Prostate gland (tissue), 2 donors: ENCODE data around the gene SH3RF2. TPM values are rescaled to one million over a fixed set of nuclear protein-coding genes. Genes with fewer than 3 reads are reported as not detected.

Experiments
- DNase-seq: peaks from one replicate; pipeline ENCODE4 v3.0.0-alpha.2; 2019; ENCODE audit warnings: low spot score
- H3K27ac ChIP-seq, 2 donors: fragments of 200-600 bp; sonication (generic); 2 replicates each; pipeline ENCODE4 v1.5.1; 2017 to 2019
- H3K27me3 ChIP-seq: fragments of 200-600 bp; sonication (generic); replicated peaks from 2 replicates; pipeline ENCODE4 v1.5.1; 2019; ENCODE audit not compliant: insufficient read depth
- H3K36me3 ChIP-seq, 2 donors: fragments of 200-600 bp; sonication (generic); 1 replicate in 1 of 2; 2 replicates in 1 of 2; pipeline versions ENCODE4 v1.5.1 to v1.8.1; 2017 to 2019
- H3K4me1 ChIP-seq: fragments of 200-600 bp; sonication (generic); replicated peaks from 2 replicates; pipeline ENCODE4 v1.5.1; 2019
- H3K4me3 ChIP-seq, 2 donors: fragments of 200-600 bp; sonication (generic); 2 replicates each; pipeline ENCODE4 v1.5.1; 2017 to 2019
- H3K9me3 ChIP-seq: fragments of 200-600 bp; sonication (generic); 2 replicates; pipeline ENCODE4 v1.5.1; 2017
- CTCF ChIP-seq, 4 experiments: fragments of 200-600 bp in 2 of 4; fragments of 450-650 bp in 2 of 4; sonication (generic) in 2 of 4; IDR thresholded peaks; 1 replicate in 3 of 4; 2 replicates in 1 of 4; pipeline ENCODE4 v1.5.1; 2016 to 2019; ENCODE audit warnings: antibody characterized with exemption in 4 of 4, mild to moderate bottlenecking in 2 of 4, moderate library complexity in 2 of 4
- POLR2A ChIP-seq: fragments of 450-650 bp; IDR thresholded peaks from one replicate; pipeline ENCODE4 v1.6.1; 2016; ENCODE audit warnings: antibody characterized with exemption, mild to moderate bottlenecking
- POLR2AphosphoS5 ChIP-seq: sonication (generic); formaldehyde crosslinking; IDR thresholded peaks from one replicate; pipeline ENCODE4 v1.6.1; 2017; ENCODE audit warnings: antibody characterized with exemption
- WGBS: methylation state at CpG from one replicate; pipeline ENCODE4 v1.1.5; 2018; 5-methylcytosine and 5-hydroxymethylcytosine counted together
- intact Hi-C: fragments of 100-400 bp; cut with DNase I; formaldehyde crosslinking; loops from one replicate; pipeline ENCODE4 v1.14.2; 2022
- total RNA-seq, 2 donors: library from RNA; depleted of rRNA; stranded (reverse); fragments of >200 nt; gene quantifications; one replicate each; pipeline ENCODE4 v1.1.0, GENCODE V29; 2016

The SH3RF2 gene
- total RNA-seq, 2 donors from 2014 or later: 18.2 to 43.9 TPM

DNA sequence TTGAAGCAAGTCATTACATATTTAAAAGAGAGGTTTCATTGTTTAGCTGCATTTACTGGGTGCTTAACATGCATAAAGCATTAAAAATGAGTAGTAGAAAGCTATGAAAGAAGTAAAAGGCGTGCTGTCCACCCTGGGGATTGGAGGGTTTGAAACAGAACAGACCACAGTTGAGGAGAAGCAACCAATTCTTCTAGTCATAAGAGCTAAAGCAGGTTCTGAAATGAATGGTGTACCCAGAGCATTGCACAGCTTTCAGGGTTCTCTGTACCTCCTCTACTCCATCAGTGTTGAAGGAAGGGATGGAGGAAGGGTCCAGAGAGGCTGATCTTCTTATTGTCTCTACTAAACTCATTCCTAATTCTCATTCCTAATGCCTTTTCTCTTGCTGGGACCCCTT, 68.9 kb downstream of the SH3RF2 start:
- H3K36me3 ChIP-seq: no peaks in the 10 kb centered on the region
- intact Hi-C loops: no loop called here
- WGBS: 97% methylated on average over 1 of the region's 1 CpG
- no peak for TF ChIP-seq POLR2AphosphoS5
- no peak for TF ChIP-seq POLR2A
- no peak for TF ChIP-seq CTCF (IDR thresholded peaks at IDR 0.05)
- H3K27me3 ChIP-seq: no peaks in the 10 kb centered on the region
- DNase-seq: no peak
- H3K4me3 ChIP-seq: no peak overlapping the region
- H3K9me3 ChIP-seq: no peaks in the 10 kb centered on the region
- no peaks in the 10 kb centered on the region for H3K4me1 ChIP-seq
- no peak overlapping the region for H3K27ac ChIP-seq

GRCh38 chr5:146005723-146006122, 69.3 kb downstream of the SH3RF2 start:
- H3K36me3 ChIP-seq: no peaks in the 10 kb centered on the region
- intact Hi-C loops: no loop called here

DNA sequence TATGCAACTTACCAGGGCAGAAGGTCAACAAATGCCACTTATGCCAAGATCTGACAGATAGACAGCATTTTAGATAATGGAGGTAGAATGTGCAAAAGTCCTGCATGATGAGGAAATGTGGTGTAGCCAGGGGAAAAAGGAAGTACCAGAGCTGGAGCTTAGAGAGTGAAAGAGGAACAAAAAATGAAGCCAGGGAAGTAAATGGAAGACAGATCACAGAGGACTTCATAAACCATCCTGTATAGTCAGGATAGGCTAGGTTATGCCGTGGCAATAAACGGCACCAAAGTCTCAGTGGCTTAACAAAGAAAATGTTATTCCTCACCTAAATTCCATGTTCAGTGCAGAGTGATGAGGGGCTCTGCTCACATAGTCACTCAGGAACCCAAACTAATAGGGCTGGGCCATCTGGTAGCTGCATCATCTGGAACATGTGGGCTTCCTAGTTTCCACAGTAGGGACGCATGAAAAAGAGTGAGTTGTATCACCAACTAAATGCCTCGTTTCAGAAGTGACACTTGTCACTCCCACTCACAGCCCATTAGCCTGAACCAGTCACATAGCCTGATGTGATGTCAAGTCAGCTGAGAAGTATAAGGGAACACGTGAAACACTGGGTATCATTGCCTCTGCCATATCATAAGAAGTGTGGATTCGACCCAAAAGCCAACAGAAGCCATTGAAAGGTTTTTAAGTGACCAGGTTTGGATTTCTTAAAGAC, 70.3 kb downstream of the SH3RF2 start:
- no peaks in the 10 kb centered on the region for H3K9me3 ChIP-seq
- DNase-seq: no peak
- H3K4me1 ChIP-seq: no peaks in the 10 kb centered on the region
- no peak for TF ChIP-seq POLR2AphosphoS5
- no peak for TF ChIP-seq POLR2A
- no peak for TF ChIP-seq CTCF (IDR thresholded peaks at IDR 0.05)
- no peak overlapping the region for H3K27ac ChIP-seq
- H3K4me3 ChIP-seq: no peak overlapping the region
- WGBS: 88% methylated on average over 6 of the region's 6 CpGs
- intact Hi-C loops: no loop called here
- no peaks in the 10 kb centered on the region for H3K36me3 ChIP-seq
- H3K27me3 ChIP-seq: no peaks in the 10 kb centered on the region

More at GRCh38 chr5:146005723-146006122, 69.3 kb downstream of the SH3RF2 start:
- H3K9me3 ChIP-seq: no peaks in the 10 kb centered on the region
- TF ChIP-seq POLR2A (no peak), CTCF (IDR thresholded peaks at IDR 0.05) (no peak), POLR2AphosphoS5 (no peak)
- no peak overlapping the region for H3K27ac ChIP-seq
- no peak overlapping the region for H3K4me3 ChIP-seq
- no peaks in the 10 kb centered on the region for H3K27me3 ChIP-seq
- no peak for DNase-seq
- H3K4me1 ChIP-seq: no peaks in the 10 kb centered on the region

- Histone ChIP-seq H3K4me3 (no peak overlapping the region), H3K27ac (no peak overlapping the region), H3K36me3 (no peaks in the 10 kb centered on the region), H3K9me3 (no peaks in the 10 kb centered on the region), H3K4me1 (no peaks in the 10 kb centered on the region), H3K27me3 (no peaks in the 10 kb centered on the region)
- intact Hi-C loops: no loop called here
- DNase-seq: no peak
- TF ChIP-seq POLR2AphosphoS5: no peak
- TF ChIP-seq POLR2A: no peak
- TF ChIP-seq CTCF (IDR thresholded peaks at IDR 0.05): no peak
- WGBS: 87% methylated on average over 3 of the region's 3 CpGs
Observed at GRCh38 chr5:146007270-146007669, 70.9 kb downstream of the SH3RF2 start.

- Histone ChIP-seq H3K4me3 (no peak overlapping the region), H3K9me3 (no peaks in the 10 kb centered on the region), H3K36me3 (no peaks in the 10 kb centered on the region), H3K27me3 (no peaks in the 10 kb centered on the region), H3K4me1 (no peaks in the 10 kb centered on the region), H3K27ac (no peak overlapping the region)
- intact Hi-C loops: no loop called here
- DNase-seq: no peak
- no peak for TF ChIP-seq POLR2A
- TF ChIP-seq CTCF (IDR thresholded peaks at IDR 0.05): no peak
- no peak for TF ChIP-seq POLR2AphosphoS5
- WGBS: 80% methylated on average over 4 of the region's 4 CpGs
Observed at GRCh38 chr5:146007989-146008388, 71.6 kb downstream of the SH3RF2 start.
